HG02759 (cell line): ENCODE data around the gene ZNF512B.
"Not testable (repeated sequence)": the region's sequence is repeated elsewhere in the genome, so short reads cannot be mapped to it uniquely, and the experiment has no call there.

Source experiments
- ATAC-seq: cut with Tn5 transposase; IDR thresholded peaks from one replicate; pipeline ENCODE4 v1.9.1; 2021; ENCODE audit warnings: mild to moderate bottlenecking, moderate library complexity; ENCODE audit not compliant: unreplicated experiment

Gene ZNF512B

GRCh38 chr20:63935447-63935846 is 34.3 kb downstream of the ZNF512B start:
- ATAC-seq: no peak

- ATAC-seq: no peak
Measured at GRCh38 chr20:63934271-63935068, 35.3 kb downstream of the ZNF512B start.

- no peak for ATAC-seq
Measured at GRCh38 chr20:63933646-63934045, 36.1 kb downstream of the ZNF512B start.

- ATAC-seq: no peak
Measured at GRCh38 chr20:63932606-63933160, 37.0 kb downstream of the ZNF512B start.

GRCh38 chr20:63931735-63932134 is 38.0 kb downstream of the ZNF512B start:
- no peak for ATAC-seq

- no peak for ATAC-seq
Measured at GRCh38 chr20:63930971-63931553, 38.7 kb downstream of the ZNF512B start.

- ATAC-seq: not testable (repeated sequence)
Measured at GRCh38 chr20:63929473-63929883, 40.3 kb downstream of the ZNF512B start.

- no peak for ATAC-seq
Measured at GRCh38 chr20:63929071-63929470, 40.7 kb downstream of the ZNF512B start.

GRCh38 chr20:63926298-63926697 is 43.4 kb downstream of the ZNF512B start:
- ATAC-seq: no peak

GRCh38 chr20:63924241-63924640 is 45.5 kb downstream of the ZNF512B start:
- ATAC-seq: no peak

- no peak for ATAC-seq
Measured at GRCh38 chr20:63923651-63924050, 46.1 kb downstream of the ZNF512B start.

GRCh38 chr20:63920226-63920625 is 49.5 kb downstream of the ZNF512B start:
- ATAC-seq: no peak

GRCh38 chr20:63919130-63919529 is 50.6 kb downstream of the ZNF512B start:
- no peak for ATAC-seq

GRCh38 chr20:63917811-63918210 is 51.9 kb downstream of the ZNF512B start:
- ATAC-seq: no peak

GRCh38 chr20:63916371-63916939 is 53.3 kb downstream of the ZNF512B start:
- ATAC-seq: not testable (repeated sequence)

GRCh38 chr20:63915471-63915870 is 54.3 kb downstream of the ZNF512B start:
- ATAC-seq: no peak

- no peak for ATAC-seq
Measured at GRCh38 chr20:63913768-63914167, 56.0 kb downstream of the ZNF512B start.

- no peak for ATAC-seq
Measured at GRCh38 chr20:63911176-63911575, 58.6 kb downstream of the ZNF512B start.

GRCh38 chr20:63908008-63908682 is 61.6 kb downstream of the ZNF512B start:
- ATAC-seq: no peak
